Activated CD8-positive, alpha-beta memory T cell treated with anti-CD3 and anti-CD28 coated beads, Interleukin-2, amount 50 U/mL, for 48 hours (primary cell): Measurements from ENCODE around the gene RIIAD1.
"Not testable (repeated sequence)": the region's sequence is repeated elsewhere in the genome, so short reads cannot be mapped to it uniquely, and the experiment has no call there.

Experiments
- DNase-seq: peaks from one replicate; pipeline ENCODE4 v3.0.0-alpha.2; 2020

Gene RIIAD1, protein sequence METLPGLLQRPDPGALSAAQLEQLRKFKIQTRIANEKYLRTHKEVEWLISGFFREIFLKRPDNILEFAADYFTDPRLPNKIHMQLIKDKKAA

GRCh38 chr1:151720974-151721787 lies at the start of gene RIIAD1:
RIIAD1 (plus strand) TSS chr1:151721522; CDS start chr1:151721537, 15 bp downstream.
- DNase-seq: no peak

GRCh38 chr1:151673407-151673806 lies 47.9 kb upstream of the RIIAD1 start:
- no peak for DNase-seq

DNA sequence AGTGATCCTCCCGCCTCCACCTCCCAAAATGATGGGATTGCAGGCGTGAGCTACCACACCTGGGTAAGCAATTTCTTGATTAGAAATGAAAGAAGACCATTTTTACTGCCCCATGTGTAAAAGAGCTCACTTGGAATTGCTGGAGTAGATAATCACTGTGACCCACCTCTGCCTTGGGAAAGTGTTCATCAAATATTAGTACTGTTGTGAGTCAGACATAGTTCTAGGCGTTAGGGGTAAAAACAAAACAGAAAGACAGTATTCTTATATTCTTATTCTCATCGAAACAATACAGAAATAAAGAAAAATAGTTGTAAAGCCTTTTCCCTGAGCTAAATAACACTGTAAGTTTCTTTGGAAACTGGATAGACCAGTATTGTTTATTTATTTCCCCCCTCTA lies 40.9 kb upstream of the RIIAD1 start:
- no peak for DNase-seq

DNA sequence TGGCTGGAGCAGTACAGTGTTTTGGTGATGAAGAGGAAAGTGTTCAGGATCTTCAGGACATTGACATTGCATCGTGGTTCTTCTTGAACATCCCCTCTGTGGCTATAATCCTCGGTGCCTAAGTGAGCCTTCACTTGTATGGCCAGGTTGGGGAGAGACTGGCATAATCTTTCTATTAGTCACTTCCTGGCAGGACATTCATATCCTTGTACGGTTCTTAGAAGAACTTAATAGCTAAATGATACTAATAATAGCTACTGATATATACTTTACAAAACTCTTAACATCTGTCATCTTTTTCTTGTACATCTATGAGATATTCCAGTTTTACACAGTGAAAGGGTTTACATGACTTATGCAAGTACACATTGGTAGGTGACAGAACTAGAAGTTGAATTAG lies 40.5 kb upstream of the RIIAD1 start:
- no peak for DNase-seq

GRCh38 chr1:151681923-151682322 lies 39.4 kb upstream of the RIIAD1 start:
- DNase-seq: no peak

DNA sequence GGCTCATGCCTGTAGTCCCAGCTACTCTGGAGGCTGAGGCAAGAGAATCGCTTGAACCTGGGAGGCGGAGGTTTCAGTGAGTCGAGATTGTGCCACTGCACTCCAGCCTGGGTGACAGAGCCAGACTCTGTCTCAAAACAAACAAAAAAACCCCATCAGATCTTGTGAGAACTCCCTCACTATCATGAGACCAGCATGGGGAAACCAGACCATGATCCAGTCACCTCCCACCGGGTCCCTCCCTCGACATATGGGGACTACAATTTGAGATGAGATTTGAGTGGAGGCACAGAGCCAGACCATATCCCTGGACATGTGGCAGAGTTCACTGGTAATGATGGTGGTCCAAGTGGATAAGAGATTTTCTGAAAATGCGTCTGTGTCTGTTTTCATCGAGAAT lies 38.4 kb upstream of the RIIAD1 start:
- not testable (repeated sequence) for DNase-seq

- no peak for DNase-seq
Measured at GRCh38 chr1:151684128-151684527, 37.2 kb upstream of the RIIAD1 start.

DNA sequence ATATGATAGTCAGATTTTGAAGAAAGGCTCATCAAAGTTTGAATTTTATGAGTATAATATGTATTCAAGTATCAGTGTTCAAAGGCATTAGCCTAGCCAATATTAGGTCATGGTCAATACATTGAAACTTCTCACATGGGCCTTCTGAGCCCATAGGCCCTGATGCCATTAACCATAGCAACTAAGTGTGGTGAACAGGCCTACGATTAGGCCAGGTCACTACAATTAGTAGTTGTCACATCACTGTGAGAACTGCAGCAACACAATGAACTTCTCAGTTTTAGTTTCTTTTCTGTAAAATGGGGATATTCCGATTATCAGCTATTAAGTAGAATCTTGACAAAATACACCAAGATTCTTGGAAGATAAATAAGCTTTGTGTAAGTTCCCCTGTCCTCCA lies 34.8 kb upstream of the RIIAD1 start:
- DNase-seq: no peak

- no peak for DNase-seq
Measured at GRCh38 chr1:151689494-151689893, 31.8 kb upstream of the RIIAD1 start.

GRCh38 chr1:151692226-151692625 lies 29.1 kb upstream of the RIIAD1 start:
- DNase-seq: no peak

DNA sequence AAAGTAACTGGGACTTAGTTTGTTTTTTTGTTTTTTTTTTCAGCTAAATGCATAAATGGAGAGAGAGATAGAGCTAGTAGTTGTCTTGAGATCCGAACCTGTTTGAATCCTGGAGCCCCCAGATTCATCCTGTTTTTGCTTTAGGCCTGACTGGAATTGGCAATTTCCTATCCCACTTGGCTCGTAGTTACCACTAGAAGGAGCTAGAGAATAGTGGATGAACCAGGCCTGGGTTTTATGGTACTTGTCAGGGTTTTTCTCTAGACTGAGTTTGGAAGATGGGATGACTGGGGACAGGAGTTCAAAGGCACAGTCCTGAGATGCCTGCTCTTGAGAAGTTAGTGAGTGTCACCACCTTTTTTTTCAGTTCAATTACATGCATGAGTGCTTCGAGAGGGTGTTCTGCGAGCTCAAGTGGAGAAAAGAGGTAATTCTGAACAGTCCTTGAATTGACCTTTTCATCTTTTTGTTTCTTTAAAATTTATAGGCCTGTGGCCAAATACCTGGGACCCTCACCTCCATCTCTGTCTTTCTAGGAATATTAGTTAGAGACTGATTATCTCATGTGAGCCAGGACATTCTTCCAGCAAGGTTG lies 28.2 kb upstream of the RIIAD1 start:
- DNase-seq: no peak

GRCh38 chr1:151701515-151701914 lies 19.8 kb upstream of the RIIAD1 start:
- DNase-seq: no peak

DNA sequence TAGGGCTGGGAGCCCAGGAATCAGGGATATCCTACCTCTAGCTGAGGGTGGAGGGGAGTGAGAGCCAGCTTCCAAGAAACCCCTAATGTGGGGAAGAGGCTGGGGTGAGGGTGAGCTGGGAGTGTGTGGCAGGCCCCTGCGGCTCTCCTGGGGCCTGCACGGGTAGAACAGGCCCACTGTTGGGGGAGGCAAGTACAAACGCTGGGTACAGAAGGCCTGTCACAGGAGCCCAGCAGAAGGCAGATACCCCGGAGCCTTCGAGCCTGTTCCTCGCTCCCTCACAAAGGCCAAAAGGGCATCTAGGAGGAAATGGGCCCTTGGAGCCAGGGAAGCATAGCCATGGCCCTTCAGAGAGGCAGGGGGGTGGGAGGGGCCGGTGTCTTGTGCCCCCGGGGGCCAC lies 18.4 kb upstream of the RIIAD1 start:
- no peak for DNase-seq

- no peak for DNase-seq
Measured at GRCh38 chr1:151703813-151704212, 17.5 kb upstream of the RIIAD1 start.

DNA sequence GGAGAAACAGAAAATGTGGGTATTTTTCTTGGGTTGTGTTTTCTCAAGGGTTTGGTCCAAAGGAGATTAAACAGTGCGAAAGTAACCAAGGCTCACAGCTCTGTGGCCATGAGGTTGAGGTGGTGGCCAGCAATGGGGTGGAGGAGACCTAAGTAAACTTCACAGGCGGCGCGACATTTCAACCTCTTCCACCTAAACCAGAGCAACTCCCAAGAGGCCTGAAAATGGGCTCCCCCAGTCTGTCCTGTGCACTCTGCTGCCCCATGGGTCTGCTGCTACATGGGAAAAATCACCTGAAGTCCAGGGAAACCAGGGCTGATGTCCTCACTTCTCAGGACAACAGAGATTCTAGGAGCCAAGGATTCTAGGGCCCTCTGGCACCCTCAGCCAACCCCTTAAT lies 17.1 kb upstream of the RIIAD1 start:
- no peak for DNase-seq

GRCh38 chr1:151705146-151705545 lies 16.2 kb upstream of the RIIAD1 start:
- DNase-seq: no peak

DNA sequence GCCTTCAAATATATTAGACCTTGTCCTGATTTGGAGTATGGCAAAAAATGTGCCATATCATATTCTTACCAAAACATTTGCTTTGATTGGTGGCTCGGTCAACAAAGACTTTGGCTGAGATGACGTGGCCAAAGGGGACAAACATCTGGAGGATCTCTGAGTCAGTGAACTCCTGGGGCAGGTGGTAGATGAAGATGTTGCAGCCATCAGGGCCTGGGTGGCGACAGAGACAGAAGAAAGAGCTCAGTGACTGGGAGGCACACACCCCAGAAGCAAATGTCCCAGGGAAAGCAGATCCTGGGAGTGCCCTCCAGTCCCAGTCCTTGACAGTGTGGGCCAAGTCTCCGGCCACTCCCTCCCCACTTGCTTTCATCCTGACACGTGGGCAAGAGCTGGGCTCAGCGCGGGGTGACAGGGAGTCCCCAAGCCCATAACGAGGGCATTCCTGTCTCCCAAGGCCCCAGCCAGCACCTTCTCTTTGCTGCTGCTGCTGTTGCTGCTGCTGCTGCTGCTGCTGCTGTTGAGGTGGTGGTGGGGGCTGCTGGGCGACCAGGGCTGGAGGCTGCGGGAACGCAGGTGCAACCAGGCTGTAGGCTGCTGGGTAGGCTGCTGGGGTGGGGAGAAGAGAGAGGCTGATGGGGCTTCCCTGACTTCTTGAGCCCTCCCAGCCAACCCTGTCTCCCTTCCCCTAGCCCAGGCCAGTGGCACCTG lies 15.4 kb upstream of the RIIAD1 start:
- DNase-seq: no peak

GRCh38 chr1:151706464-151707415 lies 14.6 kb upstream of the RIIAD1 start:
- no peak for DNase-seq

DNA sequence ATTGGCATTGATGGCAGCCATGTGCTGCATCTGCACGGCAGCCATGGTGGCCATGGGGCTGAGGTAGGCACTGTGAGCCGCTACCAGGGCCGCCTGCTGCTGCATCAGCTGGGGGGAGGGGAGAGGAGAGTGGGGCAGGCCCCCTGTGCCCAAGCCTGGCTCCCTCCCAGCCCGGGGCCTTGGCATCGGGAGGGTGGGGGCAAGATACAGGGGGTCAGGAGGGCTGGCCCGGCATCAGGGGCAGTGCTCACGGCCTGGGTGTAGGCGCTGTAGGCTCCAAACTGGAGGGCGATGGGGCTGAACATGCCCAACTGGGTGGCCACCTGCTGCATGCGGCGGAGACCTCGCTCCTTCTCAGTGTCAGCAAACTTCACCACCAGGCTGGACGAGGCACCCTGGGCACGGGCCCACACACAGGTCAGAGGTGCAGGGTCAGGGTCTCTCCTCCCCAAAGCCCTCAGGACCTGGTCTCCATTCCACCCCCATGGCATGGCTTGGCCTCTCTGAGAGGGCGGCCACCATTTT lies 13.7 kb upstream of the RIIAD1 start:
- no peak for DNase-seq

GRCh38 chr1:151708891-151709290 lies 12.4 kb upstream of the RIIAD1 start:
- no peak for DNase-seq

DNA sequence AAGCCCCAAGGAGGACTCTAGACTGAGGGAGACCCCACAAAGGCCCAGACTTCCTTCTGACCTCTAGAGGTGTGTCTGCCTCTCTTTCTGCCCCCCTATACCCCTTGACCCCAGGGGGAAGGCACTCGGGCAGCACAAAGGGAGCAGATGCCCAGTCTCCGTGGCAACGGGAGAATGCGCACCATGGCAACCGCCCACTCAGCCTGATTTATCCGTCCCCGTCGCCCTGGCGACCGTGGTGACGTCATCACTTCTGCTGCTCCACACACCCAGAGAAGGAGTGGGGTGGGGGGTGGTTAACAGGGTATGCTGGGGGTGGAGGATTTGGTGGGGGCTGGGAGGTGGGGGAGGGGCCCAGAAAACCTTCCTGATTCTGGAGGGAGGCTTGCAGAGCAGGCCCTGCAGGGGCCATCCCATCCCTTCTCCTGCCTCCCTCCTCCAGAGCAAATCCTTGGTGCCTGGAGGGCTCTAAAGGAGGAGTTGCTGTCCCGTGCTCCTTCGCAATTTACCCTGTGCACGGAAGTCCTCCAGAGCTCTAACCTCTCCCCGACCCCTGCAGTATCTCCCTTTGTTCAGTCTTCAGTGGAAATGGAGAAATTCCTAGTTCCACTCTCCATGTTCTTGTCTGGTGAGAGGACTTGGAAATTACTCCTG lies 11.0 kb upstream of the RIIAD1 start:
- DNase-seq: no peak
